ENCODE data around the gene GNAT1.
"Not testable (repeated sequence)": the region's sequence is repeated elsewhere in the genome, so short reads cannot be mapped to it uniquely, and the experiment has no call there.

GNAT1 gene

GRCh38 chr3:50242851-50243542, 51.6 kb downstream of the GNAT1 start:
- no peak for ATAC-seq

GRCh38 chr3:50243543-50243895, 52.1 kb downstream of the GNAT1 start:
- no peak for ATAC-seq

DNA sequence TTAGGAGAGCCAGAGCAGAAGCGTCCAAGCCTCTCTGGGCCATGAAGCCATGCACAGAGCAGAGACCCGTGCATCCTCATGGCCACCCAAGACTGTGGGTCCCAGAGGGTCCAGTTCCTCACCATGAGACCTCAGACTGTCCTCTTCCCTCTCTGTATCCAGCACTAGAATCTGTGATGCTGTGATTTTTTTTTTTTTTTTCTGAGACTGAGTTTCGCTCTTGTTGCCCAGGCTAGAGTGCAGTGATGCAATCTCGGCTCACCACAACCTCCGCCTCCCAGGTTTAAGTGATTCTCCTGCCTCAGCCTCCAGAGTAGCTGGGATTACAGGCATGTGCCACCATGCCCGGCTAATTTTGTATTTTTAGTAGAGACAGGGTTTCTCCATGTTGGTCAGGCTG, 53.4 kb downstream of the GNAT1 start:
- not testable (repeated sequence) for ATAC-seq

DNA sequence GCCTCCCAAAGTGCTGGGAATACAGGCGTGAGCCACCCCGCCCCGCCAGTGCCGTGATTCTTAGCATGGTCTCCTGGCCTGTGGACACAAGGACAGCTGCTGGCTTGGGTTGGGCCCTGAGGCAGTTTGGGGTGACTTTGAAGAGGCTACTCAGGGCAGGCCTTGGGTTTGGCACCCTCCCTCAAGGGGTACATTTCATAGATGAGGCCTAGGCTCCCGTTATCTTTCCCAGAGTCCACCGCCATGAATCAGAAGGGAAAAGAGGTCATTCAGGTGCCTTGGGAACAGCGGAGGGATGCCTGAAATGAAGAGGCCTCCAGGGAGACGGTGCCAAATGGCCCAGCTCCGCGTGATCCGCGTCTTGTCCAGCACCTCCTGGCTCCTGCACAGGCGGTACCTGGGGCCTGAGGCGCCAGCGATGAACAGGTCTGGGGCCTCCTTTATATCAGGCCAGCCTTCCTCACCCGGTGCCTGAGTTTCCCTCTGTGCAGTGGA, 53.9 kb downstream of the GNAT1 start:
- no peak for ATAC-seq

- ATAC-seq, result peak; percentile 79 to 84
These were observed 54.6 kb downstream of the GNAT1 start for GRCh38 chr3:50245831-50246516.

DNA sequence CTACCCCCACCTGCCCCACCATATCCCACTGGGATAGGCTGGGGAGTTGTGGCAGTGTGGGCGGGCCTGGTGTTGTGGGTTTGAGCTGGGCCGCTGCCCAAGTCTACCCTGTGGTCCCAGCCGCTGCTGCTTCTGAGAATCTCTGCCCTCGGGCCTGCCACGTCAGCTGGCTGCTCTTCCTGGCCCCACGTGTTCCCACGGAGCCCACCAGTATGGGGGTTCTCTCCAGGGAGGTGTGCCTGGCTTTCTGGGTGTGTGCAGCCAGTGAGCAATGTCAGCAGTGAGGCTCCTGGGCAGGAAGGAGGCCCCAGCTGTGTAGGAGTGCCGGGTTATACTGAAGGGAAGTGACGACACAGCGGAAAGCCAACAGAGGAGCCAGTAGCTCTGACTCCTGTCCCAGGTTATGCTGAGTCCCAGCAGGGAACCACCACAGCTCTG, 55.1 kb downstream of the GNAT1 start:
- ATAC-seq, result peak; percentile 89 to 90
